Body of pancreas (tissue), 4 donors: Measurements from ENCODE around the gene LARP4B.

ENCODE experiments used
- POLR2A ChIP-seq, 3 donors: fragments of 450-650 bp; IDR thresholded peaks; one replicate each; pipeline ENCODE4 v1.6.1; 2016; ENCODE audit warnings: antibody characterized with exemption in 3 of 3, mild to moderate bottlenecking in 2 of 3
- TF ChIP-seq, protein P1 (sequence below), 7 experiments: fragments of 450-650 bp in 4 of 7; fragments of 200-600 bp in 3 of 7; sonication (generic) in 3 of 7; IDR thresholded peaks; one replicate each; pipeline ENCODE4 v1.5.1; 2016 to 2019; ENCODE audit warnings: antibody characterized with exemption in 7 of 7

GRCh38 chr10:926075-926698 lies 5.3 kb downstream of the LARP4B start:
- TF ChIP-seq, protein P1, sequence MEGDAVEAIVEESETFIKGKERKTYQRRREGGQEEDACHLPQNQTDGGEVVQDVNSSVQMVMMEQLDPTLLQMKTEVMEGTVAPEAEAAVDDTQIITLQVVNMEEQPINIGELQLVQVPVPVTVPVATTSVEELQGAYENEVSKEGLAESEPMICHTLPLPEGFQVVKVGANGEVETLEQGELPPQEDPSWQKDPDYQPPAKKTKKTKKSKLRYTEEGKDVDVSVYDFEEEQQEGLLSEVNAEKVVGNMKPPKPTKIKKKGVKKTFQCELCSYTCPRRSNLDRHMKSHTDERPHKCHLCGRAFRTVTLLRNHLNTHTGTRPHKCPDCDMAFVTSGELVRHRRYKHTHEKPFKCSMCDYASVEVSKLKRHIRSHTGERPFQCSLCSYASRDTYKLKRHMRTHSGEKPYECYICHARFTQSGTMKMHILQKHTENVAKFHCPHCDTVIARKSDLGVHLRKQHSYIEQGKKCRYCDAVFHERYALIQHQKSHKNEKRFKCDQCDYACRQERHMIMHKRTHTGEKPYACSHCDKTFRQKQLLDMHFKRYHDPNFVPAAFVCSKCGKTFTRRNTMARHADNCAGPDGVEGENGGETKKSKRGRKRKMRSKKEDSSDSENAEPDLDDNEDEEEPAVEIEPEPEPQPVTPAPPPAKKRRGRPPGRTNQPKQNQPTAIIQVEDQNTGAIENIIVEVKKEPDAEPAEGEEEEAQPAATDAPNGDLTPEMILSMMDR (IDR thresholded peaks at IDR 0.05) = no peak
- TF ChIP-seq POLR2A (IDR thresholded peaks at IDR 0.05) = no peak
